Lower leg skin (tissue), 3 donors: Measurements from ENCODE around the gene PPP1R14C.

Experiments
- POLR2A ChIP-seq, 2 donors: fragments of 450-650 bp; IDR thresholded peaks; one replicate each; pipeline ENCODE4 v1.6.1; 2016 to 2017; ENCODE audit warnings: antibody characterized with exemption in 2 of 2, mild to moderate bottlenecking in 1 of 2, moderate library complexity in 1 of 2
- TF ChIP-seq, protein P1 (sequence below), 3 donors: fragments of 450-650 bp; IDR thresholded peaks; one replicate each; pipeline ENCODE4 v1.5.1; 2016; ENCODE audit warnings: antibody characterized with exemption in 3 of 3, mild to moderate bottlenecking in 3 of 3, moderate library complexity in 2 of 3

DNA sequence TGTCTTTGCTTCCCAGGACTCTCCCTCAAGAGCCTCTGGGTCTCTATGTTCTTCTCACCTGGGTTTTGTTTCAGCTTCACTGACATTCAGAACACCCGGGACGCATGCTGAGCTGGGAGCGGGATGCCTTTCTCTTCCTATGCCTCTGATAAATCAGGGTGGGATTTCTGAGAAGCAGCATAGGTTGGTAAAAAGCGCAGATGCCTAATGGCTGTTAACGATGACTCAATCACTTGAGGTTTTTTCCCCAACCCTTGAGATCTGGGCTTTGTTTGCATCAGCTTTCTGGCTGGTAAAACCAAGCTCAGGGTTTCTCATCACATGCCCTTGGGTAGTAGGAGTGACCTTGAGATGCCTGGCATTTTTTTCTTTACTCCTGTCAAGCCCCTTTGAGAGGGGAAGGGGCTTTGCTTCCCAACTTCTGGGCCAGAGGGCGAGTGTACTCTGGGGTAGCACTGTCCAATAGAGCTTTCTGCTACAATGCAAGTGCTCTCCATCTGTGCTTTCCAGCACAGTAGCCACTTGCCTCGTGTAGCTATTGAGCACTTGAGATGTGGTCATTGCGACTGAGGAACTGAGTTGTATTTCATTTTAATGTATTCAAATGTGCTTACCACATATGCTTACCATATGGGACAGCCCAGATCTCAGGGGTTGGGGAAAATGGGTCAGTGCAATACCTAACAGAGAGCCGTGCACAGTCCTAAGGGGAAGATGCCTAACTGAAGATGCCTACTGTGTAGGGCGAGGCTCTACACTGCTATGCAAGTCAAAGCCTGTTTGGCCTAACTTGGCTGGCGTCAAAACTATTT, 69.1 kb downstream of the PPP1R14C start:
- TF ChIP-seq, protein P1, sequence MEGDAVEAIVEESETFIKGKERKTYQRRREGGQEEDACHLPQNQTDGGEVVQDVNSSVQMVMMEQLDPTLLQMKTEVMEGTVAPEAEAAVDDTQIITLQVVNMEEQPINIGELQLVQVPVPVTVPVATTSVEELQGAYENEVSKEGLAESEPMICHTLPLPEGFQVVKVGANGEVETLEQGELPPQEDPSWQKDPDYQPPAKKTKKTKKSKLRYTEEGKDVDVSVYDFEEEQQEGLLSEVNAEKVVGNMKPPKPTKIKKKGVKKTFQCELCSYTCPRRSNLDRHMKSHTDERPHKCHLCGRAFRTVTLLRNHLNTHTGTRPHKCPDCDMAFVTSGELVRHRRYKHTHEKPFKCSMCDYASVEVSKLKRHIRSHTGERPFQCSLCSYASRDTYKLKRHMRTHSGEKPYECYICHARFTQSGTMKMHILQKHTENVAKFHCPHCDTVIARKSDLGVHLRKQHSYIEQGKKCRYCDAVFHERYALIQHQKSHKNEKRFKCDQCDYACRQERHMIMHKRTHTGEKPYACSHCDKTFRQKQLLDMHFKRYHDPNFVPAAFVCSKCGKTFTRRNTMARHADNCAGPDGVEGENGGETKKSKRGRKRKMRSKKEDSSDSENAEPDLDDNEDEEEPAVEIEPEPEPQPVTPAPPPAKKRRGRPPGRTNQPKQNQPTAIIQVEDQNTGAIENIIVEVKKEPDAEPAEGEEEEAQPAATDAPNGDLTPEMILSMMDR (IDR thresholded peaks at IDR 0.05), result no peak
- no peak for TF ChIP-seq POLR2A (IDR thresholded peaks at IDR 0.05)
